Gastrocnemius medialis (tissue), 4 donors: ENCODE data around the gene ACY1.

Source experiments
- POLR2A ChIP-seq, 2 donors: fragments of 450-650 bp; IDR thresholded peaks; one replicate each; pipeline ENCODE4 v1.6.1; 2017; ENCODE audit warnings: antibody characterized with exemption in 2 of 2, mild to moderate bottlenecking in 2 of 2, moderate library complexity in 2 of 2
- TF ChIP-seq, protein P1 (sequence below), 5 experiments: fragments of 450-650 bp in 3 of 5; fragments of 200-600 bp in 2 of 5; sonication (generic) in 2 of 5; IDR thresholded peaks in 4 of 5; conservative IDR thresholded peaks in 1 of 5; 1 replicate in 4 of 5; 2 replicates in 1 of 5; pipeline ENCODE4 v1.5.1; 2016 to 2019; ENCODE audit warnings: antibody characterized with exemption in 5 of 5, mild to moderate bottlenecking in 3 of 5, moderate library complexity in 3 of 5

DNA sequence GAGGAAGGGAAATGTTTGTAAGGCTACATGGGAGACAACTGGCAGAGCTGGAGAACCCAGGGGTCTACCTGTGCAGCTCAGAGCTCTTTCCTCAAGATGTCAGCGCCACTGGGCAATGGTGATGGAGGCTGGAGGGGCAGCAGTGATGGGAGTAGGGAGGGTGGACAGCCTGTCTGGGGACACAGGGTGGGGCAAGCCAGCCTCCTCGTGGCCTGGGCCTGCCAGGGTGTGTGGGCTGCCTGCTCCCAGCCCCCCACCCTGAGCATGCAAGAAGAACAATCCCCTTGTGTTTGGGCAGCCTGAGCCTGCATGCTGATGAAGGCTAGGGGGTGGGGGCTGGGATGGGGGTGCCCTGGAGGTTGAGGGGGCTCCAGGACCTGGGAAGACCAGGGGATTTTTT lies 17.3 kb upstream of the ACY1 start:
- TF ChIP-seq POLR2A (IDR thresholded peaks at IDR 0.05) = no peak
- TF ChIP-seq, protein P1, sequence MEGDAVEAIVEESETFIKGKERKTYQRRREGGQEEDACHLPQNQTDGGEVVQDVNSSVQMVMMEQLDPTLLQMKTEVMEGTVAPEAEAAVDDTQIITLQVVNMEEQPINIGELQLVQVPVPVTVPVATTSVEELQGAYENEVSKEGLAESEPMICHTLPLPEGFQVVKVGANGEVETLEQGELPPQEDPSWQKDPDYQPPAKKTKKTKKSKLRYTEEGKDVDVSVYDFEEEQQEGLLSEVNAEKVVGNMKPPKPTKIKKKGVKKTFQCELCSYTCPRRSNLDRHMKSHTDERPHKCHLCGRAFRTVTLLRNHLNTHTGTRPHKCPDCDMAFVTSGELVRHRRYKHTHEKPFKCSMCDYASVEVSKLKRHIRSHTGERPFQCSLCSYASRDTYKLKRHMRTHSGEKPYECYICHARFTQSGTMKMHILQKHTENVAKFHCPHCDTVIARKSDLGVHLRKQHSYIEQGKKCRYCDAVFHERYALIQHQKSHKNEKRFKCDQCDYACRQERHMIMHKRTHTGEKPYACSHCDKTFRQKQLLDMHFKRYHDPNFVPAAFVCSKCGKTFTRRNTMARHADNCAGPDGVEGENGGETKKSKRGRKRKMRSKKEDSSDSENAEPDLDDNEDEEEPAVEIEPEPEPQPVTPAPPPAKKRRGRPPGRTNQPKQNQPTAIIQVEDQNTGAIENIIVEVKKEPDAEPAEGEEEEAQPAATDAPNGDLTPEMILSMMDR (IDR thresholded peaks at IDR 0.05 in 4 of 5, conservative IDR thresholded peaks at IDR 0.05 in 1 of 5) = no peak
